Measurements from ENCODE around the gene DCHS2.

DNA sequence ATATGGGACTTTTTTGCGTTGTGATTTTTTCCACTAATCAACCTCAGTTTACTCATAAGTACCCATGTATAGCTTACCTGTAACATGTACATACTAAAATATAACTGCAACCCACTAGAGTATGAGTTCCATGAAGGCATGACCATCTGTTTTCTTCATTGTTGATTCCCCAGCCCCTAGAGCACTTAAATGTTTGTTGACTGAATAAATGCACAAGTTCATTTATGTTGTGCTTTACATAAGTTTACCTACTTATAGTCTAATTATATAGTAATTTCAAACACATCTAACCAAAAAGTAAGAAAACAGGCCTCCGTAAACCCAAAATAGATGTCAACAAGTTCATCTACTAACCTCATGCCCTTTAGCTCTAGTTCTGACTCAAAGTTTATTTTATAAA, 34.7 kb downstream of the DCHS2 start:
- TF ChIP-seq POLR2AphosphoS5 (IDR thresholded peaks at IDR 0.05) (no peak), POLR2A (IDR thresholded peaks at IDR 0.05) (no peak), EP300 (IDR thresholded peaks at IDR 0.05) (no peak)
- TF ChIP-seq, protein P1, sequence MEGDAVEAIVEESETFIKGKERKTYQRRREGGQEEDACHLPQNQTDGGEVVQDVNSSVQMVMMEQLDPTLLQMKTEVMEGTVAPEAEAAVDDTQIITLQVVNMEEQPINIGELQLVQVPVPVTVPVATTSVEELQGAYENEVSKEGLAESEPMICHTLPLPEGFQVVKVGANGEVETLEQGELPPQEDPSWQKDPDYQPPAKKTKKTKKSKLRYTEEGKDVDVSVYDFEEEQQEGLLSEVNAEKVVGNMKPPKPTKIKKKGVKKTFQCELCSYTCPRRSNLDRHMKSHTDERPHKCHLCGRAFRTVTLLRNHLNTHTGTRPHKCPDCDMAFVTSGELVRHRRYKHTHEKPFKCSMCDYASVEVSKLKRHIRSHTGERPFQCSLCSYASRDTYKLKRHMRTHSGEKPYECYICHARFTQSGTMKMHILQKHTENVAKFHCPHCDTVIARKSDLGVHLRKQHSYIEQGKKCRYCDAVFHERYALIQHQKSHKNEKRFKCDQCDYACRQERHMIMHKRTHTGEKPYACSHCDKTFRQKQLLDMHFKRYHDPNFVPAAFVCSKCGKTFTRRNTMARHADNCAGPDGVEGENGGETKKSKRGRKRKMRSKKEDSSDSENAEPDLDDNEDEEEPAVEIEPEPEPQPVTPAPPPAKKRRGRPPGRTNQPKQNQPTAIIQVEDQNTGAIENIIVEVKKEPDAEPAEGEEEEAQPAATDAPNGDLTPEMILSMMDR (IDR thresholded peaks at IDR 0.05) = no peak
